GM19193 (cell line): ENCODE data around the gene ANKK1.

Experiments used
- POLR2A ChIP-seq: IDR thresholded peaks from 4 replicates; pipeline ENCODE4 v1.6.1; 2011; ENCODE audit not compliant: insufficient read depth, insufficient read length; ENCODE audit errors: extremely low read depth

Gene ANKK1

DNA sequence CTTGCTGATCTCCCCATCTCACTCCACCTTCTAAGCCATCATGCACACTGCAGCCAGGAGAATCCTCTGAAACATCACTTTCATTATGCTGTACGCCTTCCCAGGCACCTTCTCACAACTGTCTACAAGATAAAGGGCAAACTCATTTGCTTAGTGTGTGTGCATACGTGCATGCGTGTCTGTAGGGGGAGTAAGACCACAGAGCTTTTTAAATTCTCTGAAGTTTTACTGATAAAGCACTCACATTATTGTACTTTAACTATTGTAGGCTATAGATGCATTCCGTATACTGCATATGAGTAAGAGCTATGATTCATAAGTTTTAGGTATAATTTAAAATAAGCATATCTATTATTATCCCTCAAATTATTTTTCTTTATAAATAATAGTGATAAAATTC is 15.3 kb upstream of the ANKK1 start:
- no peak for TF ChIP-seq POLR2A

DNA sequence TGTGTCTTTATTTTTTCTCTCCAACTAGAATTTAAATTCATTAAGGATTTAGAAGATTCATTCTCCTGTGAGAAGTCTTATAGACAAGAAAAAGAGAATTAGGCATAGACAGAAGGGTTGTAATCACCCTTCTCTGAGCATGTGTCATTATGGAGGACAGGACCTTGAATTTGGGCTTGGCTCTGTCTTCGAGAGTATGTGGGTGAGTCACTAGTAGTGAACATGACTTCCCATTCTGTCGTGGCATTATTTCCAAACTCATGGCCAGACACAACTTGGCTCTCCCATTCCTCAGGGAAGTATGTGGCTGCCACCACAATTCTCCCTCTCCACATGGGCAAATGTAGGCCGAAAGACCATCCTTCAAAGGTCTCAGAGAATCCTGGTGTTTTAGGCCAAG is 14.3 kb upstream of the ANKK1 start:
- TF ChIP-seq POLR2A: no peak

DNA sequence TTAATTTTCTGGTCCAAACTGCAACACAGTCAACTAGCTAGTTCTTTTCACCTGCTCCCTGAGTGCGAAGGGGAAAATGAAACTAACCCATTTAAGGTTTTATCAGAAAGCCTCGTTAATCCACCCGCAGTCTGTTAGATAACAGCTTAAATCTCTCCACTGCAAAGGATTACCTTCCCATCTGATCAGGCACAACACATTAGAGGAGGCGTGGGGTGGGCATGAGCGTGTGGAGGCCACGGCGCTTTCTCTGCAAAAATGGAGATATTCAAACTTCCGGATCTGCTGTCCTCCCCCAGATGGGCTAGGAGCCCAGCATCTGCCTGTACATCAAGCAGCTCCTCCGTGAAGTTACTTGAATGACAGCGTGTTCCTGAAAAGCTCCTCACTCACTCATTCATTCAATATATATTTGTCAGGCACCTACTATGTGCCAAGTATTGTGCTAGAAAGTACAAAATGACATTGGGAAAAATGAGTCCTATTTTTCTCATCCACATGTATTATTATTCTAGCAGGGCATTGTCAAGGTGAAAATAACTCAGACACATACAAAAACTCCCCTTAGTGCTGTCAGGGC is 13.5 kb upstream of the ANKK1 start:
- TF ChIP-seq POLR2A: no peak

DNA sequence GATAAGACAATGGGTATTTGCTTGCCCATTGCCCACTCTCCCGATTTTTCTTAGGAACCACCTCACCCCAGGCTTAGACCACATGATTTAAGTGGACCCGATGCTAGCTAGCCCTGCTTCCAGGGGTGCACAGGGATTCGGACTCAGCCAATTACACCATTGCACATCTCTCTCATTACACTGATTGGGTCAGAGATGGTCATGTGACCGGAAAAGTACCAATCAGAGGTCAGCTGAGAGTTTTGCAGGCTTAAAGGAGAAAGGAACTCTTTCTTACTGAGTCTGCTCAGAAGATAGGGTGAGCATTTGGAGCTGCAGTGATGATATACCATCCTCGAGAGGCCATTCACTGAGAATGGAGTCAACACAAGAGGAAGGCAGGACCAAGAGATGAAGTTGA is 12.2 kb upstream of the ANKK1 start:
- no peak for TF ChIP-seq POLR2A

DNA sequence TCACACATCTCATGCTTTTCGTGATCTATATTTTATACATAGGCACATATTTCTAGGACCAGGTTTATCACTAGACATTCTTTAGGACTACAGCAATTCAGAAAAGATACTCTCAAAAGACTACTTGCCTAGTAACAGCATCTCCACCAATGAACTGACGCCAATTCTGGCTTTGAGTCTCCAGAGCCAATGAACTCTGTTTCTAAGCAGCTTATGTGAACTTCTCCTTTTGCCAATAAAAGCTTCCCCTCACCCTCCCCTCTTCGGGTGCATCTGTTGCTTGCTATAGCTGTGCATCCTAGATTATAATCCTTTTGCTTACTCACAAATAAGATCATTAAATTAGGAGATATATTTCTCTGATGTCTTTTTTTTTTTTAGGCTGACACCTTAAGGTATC is 11.4 kb upstream of the ANKK1 start:
- no peak for TF ChIP-seq POLR2A

DNA sequence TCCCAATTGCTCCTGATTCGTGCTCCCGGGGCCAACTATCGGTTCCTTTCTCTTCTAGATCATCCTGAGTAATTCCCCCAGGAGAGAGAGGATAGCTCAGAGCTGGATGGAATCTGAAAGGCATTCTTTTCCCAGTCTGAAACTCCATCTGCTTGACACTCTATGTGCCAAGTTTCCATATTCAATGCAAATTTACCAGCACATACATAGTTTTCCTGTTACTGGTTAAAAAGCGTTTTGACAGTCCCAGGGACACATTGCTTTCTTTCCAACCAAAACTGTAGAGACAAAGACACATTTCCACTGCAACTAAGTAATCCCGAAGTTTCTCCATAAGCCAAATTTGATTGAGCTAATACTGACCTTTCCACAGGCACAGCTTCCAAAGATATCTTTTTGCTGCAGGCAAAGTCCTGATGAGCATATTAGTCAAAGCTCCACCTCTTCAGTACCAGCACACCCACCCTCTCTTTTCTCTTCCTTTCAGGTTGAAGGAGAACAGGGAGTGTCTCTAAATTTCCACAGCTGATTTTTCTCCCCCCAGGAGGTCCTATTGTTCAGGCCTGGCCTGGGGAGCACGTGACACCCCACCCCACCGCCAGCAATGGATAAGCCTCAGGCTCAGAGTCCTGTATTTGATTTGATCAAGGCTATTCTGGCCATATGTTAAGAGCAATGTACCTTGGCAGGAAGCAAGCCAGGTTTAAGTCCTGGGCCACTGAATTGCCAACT is 9.7 kb upstream of the ANKK1 start:
- no peak for TF ChIP-seq POLR2A

DNA sequence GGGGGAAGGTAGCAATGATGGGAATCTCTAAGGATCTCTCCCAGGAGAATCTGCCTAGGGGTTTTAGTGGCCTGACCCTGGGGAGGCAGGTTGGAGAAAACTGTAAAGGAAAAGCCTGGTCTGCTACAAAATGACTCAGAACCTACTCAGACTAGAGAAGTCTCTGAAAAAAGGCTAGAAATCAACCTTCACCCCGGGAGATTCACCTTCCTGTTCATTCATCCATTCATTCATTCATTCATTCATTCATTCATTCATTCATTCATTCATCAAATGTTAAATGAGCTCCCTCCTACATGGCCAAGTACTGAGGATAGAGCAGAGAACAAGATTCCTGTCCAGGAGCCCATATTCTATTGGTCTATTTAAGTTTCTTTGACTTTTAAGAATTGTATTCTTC is 8.9 kb upstream of the ANKK1 start:
- no peak for TF ChIP-seq POLR2A

DNA sequence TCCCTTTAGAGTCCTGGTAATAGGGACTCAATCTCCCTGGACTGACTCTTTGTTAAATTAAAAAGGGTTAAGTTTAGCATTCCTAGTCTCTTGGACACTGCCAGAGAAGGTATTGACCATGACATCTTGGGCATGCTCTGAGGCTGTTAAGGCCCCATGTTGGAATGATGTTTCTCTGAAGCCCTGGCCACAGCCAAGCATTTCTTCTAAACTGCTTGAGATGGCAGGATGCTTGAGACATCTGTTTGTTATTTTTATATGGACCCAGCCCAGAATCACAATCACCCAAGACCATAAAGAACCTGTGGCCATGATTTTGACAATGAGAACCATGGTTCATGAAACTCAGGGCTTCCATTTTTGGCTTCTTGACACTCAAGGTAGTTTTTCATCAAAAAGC is 5.5 kb upstream of the ANKK1 start:
- no peak for TF ChIP-seq POLR2A

DNA sequence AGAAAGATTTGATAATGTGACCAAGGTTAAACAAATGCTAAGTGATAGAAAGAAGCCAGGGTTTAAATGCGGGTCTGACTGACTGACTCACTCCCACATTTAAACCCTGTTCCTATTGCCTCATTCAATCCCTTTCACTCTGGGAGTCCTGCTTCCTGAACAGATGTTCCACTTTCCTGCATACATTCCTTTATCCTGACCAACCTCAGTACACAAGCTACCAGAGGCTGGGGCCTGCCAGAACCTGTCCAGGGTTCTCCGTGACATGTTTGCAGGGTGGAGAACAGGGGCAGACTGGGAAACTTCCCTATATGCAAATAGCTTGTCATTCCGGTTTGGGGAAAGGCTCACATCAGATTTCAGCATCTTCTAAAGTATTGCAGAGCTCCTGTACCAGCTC is 3.0 kb upstream of the ANKK1 start:
- no peak for TF ChIP-seq POLR2A

DNA sequence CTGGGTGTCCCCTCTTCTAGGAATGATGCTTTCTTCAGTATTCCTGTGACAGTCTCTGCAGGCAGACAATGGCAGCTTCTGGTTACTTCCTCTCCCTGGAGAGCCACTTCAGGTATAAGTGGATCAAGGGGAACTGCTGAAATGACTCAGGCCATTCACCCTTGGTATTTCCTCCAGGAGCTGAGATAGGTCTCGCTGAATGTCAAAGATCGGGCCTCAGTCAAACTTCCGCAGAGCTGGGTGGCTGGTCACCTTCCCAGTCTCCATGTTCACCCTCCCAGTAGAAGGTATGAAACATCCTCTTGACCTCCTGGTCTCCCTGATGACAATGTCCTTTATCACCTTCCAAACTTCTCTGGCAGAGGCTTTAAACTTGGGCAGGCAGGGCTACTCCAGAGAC is 1.8 kb upstream of the ANKK1 start:
- TF ChIP-seq POLR2A: no peak

DNA sequence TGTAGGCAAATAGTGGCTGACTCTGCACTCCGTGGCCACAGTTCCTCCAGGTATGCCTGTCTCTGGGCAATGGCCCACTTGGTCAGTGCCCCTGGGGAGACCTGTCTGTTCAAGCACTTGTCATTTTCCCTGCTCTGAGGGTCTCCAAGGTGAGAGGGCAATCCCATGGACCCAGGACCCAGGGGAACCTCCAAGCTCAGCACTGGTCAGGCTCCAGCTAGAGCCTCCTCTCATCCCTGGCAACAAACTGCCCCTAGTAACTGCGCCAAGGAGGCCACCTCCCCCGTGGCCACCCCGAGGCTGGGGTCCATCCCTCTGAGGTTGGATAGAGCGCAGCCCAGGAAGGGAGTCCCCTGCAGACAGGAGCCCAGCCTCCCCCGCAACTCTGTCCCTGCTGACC is 713 bp upstream of the ANKK1 start:
- no peak for TF ChIP-seq POLR2A

DNA sequence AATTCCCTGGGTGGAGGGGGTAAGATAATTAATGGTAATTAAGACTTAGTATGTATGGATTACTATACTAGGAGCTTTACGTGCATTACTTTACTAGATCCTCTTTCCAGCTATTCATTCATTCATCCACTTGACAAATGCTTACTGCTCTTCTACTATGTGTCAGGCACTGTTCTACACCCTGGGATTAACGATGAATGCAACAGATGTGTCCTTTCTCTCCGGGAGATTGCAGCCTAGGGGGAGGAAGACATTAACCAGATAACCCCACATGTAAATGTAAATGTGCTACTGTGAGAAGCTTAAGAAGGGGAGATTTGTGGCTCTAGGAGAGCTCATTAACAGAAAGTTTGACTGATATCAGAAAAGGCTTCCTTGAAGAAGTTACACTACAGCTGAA is 1.7 kb downstream of the ANKK1 start:
- TF ChIP-seq POLR2A: no peak

DNA sequence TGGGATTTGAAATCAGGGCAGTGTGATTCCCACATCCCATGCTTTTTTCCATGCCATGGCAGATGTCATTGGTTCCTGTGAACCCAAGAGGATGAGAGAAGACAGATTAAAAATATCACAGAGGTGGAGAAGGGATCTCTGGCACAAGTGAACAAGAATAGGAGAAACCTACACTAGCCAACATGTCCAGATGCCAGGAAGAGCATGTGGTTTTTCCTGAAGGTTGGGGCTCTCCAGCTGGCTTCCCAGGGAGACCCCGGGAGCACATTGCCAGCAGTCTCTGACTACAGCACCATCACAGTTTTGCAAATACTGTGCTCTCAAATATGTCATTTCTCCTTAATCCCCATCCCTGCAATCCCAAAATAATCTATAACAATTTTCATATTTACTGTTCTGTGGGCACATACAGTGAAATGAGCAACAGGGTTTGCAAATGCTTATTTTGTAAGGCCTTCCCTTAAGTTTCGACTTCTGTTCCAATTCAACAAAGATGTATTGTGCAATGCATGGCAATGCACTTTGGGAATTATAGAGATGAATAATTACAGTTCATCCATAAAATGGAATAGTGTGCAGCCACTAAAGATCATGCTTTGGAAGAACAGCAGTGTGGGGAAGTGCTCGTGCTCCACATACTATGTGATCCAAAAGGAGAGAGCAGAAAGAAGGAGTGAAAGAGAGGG is 4.8 kb downstream of the ANKK1 start:
- no peak for TF ChIP-seq POLR2A

DNA sequence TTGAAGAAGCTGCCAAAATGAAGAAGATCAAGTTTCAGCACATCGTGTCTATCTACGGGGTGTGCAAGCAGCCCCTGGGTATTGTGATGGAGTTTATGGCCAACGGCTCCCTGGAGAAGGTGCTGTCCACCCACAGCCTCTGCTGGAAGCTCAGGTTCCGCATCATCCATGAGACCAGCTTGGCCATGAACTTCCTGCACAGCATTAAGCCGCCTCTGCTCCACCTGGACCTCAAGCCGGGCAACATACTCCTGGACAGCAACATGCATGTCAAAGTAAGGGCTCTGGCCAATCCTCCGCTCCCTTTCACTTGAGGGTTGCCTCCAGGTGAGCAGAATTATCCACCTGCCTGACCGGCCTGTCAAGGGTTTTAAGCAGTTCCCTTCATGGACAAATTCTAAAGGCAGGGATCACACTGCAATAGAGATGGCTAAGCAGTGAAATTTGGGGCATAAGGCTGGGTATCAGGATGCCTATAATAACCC is 6.0 kb downstream of the ANKK1 start:
- no peak for TF ChIP-seq POLR2A

DNA sequence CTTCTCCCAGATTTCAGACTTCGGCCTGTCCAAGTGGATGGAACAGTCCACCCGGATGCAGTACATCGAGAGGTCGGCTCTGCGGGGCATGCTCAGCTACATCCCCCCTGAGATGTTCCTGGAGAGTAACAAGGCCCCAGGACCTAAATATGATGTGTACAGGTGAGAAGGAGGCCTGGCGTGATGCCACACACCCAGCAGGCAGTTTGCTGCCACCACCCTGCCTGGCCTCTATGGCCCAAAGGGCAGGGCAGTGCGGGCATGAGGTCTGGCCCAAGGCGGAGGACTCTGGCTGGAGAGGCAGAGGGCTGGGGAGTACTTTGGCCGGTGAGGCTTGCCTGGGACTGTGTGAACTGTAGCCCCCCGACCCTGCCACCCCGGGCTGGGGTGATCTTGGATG is 7.3 kb downstream of the ANKK1 start:
- no peak for TF ChIP-seq POLR2A

DNA sequence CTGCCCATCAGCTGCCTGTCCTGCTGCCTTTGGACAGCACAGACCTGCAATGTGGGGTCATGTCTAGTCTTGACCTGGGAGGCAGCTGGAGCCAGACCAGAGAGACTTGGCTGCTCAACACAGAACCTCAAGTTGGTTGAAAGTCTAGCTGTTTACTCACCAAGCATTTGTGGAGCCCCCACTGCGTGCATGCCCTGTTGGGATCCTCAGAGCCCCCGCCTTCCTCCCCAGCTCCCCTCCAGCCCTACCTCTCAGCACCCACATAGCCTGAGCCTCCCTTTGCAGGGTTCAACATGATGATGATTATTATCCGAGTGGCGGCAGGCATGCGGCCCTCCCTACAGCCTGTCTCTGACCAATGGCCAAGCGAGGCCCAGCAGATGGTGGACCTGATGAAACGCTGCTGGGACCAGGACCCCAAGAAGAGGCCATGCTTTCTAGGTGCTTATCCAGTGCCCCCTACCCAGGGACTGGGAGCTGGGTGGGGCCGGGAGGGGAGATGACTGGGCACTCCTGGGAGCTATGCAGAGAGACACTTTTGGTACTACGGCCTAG is 8.3 kb downstream of the ANKK1 start:
- TF ChIP-seq POLR2A: no peak

DNA sequence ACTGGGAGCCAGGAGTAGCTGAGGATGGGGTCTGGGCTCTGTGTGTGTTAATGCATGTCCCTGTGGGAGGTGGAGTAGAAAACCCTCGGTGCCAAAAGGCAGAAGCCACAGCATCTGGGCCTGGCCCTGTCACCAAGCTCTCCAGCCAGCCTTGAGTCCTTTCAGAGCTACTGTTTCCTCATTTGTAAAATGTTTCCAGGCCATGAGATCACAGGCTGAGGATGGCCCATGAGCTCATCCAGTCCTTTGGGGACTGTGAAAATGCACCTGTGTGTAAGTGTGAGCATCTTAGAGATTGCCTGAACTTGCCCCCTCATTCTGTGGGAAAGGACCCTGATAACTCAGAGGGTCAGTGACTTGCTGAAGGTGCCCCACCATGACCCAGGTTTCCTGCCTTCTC is 9.1 kb downstream of the ANKK1 start:
- TF ChIP-seq POLR2A: no peak

DNA sequence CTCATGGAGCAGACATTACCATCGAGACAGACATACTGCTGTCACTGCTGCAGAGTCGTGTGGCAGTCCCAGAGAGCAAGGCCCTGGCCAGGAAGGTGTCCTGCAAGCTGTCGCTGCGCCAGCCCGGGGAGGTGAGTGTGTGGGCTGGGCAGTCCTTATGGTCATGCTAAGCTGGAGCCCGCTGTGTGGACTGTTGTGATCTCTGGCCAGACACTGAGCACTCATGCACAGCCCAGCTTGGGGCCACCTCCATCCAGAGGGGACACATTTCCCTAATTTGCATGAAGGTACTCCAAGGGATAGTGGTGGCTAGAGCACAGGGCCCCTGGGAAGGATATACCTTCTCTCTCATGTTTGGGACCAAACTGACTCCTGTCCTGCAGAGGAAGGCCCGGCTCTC is 9.6 kb downstream of the ANKK1 start:
- no peak for TF ChIP-seq POLR2A
